NCI-H2196 (cell line): ENCODE results near the gene SHLD1.

Source experiments
- DNase-seq: peaks from one replicate; lab custom pipeline; 2025; ENCODE audit not compliant: unreplicated experiment; lab: John Stamatoyannopoulos, UW

SHLD1 gene

DNA sequence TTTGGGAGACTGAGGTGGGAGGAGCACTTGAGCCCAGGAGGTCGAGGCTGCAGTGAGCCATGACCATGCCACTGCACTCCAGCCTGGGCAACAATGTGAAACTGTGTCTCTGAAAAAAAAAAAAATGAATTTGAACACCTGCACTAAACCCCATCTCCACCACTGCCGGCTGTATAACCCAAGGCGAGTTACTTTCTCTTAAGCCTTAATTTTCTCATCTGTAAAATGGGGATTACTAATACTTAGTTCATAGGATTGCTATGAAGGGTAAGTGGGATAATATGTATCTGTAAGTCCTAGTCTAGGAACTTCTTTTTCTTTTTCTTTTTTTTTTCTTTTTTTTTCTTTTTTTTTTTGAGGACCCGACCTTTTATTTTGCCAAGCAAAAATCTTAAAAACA lies 61.5 kb downstream of the SHLD1 start:
- no peak for DNase-seq

DNA sequence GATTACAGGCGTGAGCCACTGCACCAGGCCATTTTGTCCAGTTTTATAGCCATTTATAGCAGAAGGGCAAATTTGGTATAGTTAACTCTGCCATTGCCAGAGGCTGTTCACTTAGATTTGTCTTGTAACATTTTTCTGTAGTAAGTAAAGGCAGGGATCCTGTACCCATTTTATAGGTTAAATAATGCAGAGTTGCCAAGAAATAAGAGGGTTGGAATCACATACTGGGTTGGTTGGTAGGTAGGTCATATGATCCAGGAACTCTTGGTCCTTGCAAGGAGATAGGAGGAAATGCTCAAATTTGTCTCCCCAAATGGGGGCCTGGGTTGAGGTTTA lies 68.1 kb downstream of the SHLD1 start:
- DNase-seq: no peak

DNA sequence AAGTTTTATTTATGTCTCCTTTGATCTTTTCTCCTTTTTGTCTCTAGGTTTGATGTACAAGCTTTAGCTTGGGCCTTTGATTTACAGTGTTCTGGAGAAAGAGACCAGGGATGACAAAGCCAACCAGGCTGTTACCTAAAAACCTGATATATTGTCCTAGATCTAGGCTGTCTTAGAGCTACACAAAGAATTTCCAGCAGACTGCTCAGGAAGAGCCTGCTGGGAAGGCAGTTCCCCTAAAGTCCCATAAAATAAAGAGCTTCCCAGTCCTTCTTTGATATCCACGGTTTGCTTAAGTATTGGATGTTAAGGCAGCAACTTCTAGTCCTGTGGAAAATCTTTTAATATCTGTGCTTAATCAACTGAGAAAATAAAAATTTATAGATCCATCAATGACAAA lies 70.5 kb downstream of the SHLD1 start:
- no peak for DNase-seq

- DNase-seq: no peak
Measured at GRCh38 chr20:5821627-5822215, 71.5 kb downstream of the SHLD1 start.

DNA sequence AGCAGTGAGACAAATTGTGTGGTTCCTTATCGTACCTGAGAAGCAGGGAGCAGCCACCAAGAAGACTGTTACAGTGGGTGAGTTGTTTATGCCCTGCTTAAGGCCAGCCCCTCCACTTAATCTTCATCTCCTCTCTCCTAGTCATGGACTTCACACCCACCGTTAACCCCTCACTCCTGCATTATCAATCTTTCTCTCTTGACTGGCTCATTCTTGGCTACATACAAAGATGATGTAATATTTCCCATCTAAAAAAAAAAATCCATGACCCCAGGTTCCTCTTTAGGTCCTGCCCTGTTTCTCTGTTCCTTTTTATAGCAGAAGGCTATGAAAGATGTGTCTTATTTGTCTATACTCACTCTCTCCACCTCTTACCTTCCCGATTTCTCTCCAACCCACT lies 72.4 kb downstream of the SHLD1 start:
- DNase-seq: no peak

DNA sequence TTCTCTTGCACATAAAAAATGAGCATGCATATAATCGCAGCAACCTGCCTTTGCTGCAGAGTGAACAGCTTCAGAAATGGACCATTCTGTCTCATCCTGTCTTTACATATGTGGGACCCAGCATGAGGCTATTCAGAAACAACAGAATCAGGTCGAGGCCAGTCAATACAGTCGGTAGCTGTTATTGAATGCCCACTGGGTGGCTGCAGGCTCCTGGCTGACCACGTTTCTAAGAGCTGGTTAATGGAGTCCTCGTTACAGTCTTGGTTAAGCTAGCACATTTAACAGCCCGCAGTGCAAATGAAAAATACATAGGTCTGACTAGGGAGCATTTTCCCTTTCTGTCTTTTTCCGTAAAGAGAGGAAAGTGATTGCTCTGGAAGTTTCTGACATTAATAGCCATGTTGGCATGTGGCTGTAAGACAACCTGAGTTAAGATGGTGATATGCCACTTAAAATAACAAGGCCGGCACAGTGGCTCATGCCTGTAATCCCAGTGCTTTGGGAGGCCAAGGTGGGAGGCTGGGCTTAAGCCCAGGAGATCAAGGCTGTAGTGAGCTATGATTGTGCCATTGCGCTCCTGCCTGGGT lies 75.0 kb downstream of the SHLD1 start:
- no peak for DNase-seq

DNA sequence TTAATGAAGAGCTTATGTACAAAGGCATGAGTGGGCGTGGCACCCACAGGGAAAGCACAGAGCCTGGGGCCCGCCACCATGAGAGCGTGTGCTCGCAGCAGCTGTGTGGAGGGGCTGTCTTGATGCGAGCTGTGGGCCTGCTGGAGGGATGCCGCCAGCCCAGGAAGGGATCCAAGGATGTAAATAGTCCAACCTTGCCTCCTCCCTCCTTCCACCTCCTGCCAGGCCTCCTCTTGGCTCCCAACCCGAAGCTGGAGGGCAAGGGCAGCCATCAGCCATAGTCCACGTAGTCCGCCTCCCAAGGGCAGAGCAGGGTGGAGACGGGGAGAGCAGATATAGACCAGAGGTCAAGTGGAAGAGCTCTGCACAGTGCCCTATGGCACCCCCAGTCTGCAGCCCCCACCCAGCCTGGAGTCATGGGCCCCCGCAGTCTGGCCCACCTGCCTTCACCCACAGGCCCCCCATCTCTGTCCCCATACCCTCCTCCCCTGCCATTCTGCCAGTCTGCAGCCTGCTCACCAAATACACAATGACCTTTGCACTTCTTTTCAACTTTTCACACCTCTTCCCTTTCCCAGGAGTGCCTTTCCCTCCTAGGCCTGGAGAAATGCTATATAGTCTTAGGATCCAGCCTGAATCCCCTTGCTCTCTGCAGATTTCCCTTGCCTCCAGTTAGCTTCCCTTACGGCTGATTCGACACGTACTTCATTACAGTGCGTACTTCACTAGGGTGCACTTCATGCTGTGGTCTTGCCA lies 77.1 kb downstream of the SHLD1 start:
- DNase-seq: no peak

- no peak for DNase-seq
Measured at GRCh38 chr20:5827861-5828260, 77.7 kb downstream of the SHLD1 start.

- DNase-seq: no peak
Measured at GRCh38 chr20:5829241-5829809, 79.1 kb downstream of the SHLD1 start.

GRCh38 chr20:5831539-5832237 lies 81.5 kb downstream of the SHLD1 start:
- no peak for DNase-seq

- no peak for DNase-seq
Measured at GRCh38 chr20:5833309-5833941, 83.2 kb downstream of the SHLD1 start.

GRCh38 chr20:5834436-5835005 lies 84.3 kb downstream of the SHLD1 start:
- DNase-seq: no peak

DNA sequence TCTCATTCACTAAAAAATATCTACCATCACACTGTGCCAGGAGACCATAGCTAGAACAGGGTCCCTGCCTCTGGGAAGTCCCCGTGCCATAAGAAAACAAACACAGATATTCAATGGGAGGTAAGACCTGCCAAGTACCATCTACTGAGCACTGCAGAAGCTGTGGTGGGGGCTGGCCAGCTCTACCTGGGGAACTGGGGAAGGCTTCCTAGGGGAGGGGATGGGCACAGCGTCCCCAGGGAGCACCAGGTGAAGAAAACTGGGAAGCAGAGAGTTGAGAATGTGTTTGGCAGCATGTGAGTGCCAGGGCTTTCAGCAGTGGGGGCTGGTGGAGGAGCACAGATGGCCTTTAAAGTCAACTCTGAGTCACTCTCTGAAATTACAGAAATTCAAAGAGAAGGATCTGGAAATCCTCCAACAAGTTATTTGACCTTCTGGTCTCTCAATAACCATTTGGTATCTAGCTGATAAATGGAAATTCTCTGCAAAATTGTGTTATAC lies 85.2 kb downstream of the SHLD1 start:
- peak; percentile 80 for DNase-seq

GRCh38 chr20:5835871-5836270 lies 85.7 kb downstream of the SHLD1 start:
- DNase-seq: no peak

DNA sequence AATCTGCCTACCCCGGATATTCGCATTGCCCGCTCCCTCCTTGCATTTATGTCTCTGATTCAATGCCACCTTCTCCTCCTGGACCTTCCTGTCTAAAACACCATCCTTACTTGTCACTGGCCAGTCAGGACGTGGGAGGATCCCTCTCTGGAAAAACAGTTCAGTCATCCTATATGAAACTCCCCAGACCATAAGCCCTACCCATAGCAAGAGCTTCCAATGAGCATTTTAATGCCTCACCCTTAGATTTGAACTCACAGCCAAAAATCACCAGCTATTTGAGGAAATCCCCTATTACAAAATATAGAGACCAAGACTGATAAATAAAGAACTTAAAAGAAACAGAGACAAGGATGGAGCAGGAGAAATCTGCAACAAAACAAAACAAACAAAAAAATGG lies 86.4 kb downstream of the SHLD1 start:
- DNase-seq: no peak

DNA sequence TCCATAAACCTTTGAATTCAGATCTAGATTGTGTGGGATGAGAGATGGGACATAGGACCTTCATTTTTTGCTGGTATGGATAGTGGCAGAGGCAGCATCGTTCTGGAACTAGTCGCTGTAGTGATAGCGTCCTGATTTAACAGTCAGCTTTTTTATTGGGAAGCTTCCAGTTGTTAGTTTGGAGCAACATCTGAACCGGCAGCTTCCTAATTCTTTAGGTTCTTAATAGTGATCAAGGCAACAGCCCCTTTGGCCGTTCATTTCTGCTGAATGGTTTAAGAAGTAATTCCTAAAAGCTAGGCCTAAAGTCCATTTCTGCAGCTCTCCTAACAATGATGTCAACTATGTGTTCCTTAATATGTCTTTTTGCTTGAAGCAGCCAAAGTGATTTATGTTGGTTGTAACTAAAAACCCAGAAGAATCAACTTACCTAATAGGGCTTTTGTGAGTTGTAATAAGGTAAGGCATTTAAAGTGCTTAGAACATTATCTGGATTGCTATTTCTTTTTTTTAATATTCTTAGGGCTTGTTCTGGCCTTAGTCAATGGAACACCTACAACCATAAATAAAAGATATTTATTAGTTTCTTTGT lies 90.3 kb downstream of the SHLD1 start:
- no peak for DNase-seq

DNA sequence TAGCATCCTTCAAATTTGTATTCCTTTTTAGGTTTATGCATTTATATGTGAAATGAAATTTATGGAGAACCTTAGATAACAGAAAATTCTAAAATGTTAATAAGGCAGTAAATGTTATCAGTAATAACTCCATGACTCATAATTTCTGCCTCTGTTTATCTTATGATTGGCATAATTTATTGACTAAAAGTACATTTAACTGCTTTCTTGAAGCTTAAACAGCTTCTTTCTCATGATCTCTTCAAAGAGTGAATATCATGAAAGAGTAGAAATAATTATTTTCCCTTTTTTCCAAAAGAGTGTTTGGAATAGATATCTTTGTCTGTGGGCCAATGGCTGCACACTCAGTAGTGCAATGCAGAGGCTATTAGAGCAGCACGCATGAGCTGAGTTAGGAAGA lies 91.3 kb downstream of the SHLD1 start:
- DNase-seq: no peak

- no peak for DNase-seq
Measured at GRCh38 chr20:5842465-5842864, 92.3 kb downstream of the SHLD1 start.

DNA sequence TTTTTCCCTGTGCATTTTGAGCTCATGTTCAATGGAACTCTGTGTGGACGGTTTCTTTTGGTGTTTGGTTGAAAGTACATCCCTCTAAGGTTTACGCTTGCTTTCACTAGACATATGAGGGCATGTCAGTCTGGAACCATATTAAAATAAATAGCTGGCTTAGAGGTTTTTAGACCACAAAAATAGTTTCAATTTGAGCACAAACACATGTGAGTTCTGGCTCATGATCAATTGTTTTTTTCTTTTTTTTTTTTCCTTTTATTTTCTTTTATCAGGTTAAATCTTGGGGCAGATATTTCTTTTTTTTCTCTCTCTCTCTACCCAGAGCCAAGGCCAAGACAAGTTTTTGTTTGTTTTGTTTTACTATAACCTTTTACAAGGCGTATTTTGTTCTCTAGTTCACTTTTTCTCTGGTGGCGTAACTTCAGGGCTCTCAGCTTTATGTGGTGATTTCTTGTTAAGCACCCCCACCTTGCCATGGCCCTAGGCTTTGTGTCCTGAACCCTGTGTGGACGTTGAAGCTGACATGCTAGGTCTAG lies 92.9 kb downstream of the SHLD1 start:
- no peak for DNase-seq

DNA sequence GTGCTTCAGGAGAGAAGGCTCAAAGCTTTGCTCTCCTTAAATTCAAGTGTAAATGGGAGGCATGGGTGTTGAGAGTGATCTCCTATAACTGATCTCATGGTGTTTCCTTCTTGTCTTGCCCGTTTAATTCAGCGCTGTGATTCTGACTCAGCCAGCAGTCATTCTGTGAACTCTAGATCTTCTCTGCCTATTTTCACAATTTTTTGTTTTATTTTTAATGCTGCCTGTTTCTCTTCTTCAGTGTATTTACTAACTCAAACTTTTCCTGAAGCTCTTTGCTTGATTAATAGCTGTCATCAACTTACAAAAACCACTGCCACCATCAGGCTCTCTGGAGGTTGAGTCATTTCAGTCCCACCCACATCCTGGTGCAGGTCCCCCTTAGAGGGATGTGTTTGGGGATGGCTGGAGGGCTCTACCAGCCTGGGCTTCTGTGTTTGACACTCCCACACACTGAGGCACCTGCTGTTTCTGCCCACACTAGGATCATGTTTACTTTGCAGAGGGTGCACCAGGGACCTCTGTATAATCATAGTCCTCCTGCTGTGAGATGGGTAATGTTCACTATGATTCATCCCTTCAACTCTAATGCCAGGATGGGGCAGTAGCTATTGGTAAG lies 94.0 kb downstream of the SHLD1 start:
- DNase-seq: peak; percentile 54
